Neural cell (in vitro differentiated cells): ENCODE measurements around the gene VGLL2.

ENCODE experiments used
- CTCF ChIP-seq: fragments of 450-650 bp; IDR thresholded peaks from 2 replicates; pipeline ENCODE4 v1.5.1; 2014; ENCODE audit warnings: antibody characterized with exemption, mild to moderate bottlenecking, moderate library complexity; ENCODE audit not compliant: poor library complexity, severe bottlenecking
- EP300 ChIP-seq: fragments of 450-650 bp; conservative IDR thresholded peaks from 2 replicates; pipeline ENCODE4 v1.6.1; 2014; ENCODE audit warnings: antibody characterized with exemption, mild to moderate bottlenecking, moderate library complexity; ENCODE audit not compliant: poor library complexity, severe bottlenecking
- EZH2 ChIP-seq: fragments of 200-600, 300-800 bp; shearing (Covaris generic), sonication (generic); IDR thresholded peaks from 2 replicates; pipeline ENCODE4 v1.6.1; 2014; ENCODE audit warnings: antibody characterized with exemption, low read length, borderline replicate concordance, mild to moderate bottlenecking; ENCODE audit not compliant: insufficient read depth, poor library complexity, severe bottlenecking
- MXI1 ChIP-seq: fragments of 450-650 bp; conservative IDR thresholded peaks from 2 replicates; pipeline ENCODE4 v1.6.1; 2014; ENCODE audit warnings: antibody characterized with exemption, mild to moderate bottlenecking; ENCODE audit not compliant: poor library complexity, severe bottlenecking
- POLR2AphosphoS5 ChIP-seq: IDR thresholded peaks from 2 replicates; pipeline ENCODE4 v1.6.1; 2012
- RAD21 ChIP-seq: fragments of 450-650 bp; conservative IDR thresholded peaks from 2 replicates; pipeline ENCODE4 v1.6.1; 2014; ENCODE audit warnings: antibody characterized with exemption, mild to moderate bottlenecking, moderate library complexity
- SMC3 ChIP-seq: fragments of 450-650 bp; conservative IDR thresholded peaks from 2 replicates; pipeline ENCODE4 v1.6.1; 2014; ENCODE audit warnings: antibody characterized with exemption, mild to moderate bottlenecking, moderate library complexity; ENCODE audit not compliant: poor library complexity
- TAF1 ChIP-seq: IDR thresholded peaks from 2 replicates; pipeline ENCODE4 v1.6.1; 2012; ENCODE audit warnings: low read depth
- TF ChIP-seq, protein P1 (sequence below): IDR thresholded peaks from 2 replicates; pipeline ENCODE4 v1.6.1; 2012; ENCODE audit warnings: borderline replicate concordance

DNA sequence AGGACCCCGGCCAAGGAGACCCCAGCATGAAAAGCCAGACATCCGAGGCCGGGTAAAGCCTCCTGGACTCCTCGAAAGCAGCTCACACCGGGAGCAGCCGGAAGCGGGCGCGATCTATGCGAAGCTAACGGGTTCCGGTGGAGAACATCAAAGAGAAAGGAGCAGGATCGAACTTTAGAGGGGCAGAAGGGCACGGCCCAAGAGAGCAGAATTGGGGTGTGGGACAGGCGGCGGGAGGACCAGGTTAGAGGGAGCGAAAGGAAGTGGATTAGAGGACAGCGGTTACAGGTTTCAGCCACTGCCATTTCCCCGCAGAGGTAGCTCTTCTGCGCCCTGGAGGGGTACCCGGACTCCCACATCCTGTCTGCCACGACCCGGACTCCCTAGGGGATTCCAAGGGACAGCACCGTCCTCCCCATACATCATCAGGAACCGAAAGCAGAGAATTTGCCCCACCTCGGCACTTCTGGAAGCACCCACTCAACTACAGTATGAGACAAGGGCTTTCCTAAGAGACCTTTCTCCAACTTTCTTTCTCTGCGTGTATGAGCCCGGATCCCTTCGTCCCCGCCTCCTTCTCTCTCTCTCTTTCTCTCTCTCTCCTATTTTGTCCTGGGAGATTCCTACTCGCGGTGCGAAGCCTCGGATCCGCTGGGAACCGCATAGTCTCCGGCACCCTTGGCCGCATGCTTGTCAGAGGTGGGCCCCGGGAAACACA lies 507 bp upstream of the VGLL2 start:
- no peak for TF ChIP-seq EP300
- TF ChIP-seq CTCF, result no peak
- peak; percentile 95 for TF ChIP-seq POLR2AphosphoS5
- TF ChIP-seq, protein P1, sequence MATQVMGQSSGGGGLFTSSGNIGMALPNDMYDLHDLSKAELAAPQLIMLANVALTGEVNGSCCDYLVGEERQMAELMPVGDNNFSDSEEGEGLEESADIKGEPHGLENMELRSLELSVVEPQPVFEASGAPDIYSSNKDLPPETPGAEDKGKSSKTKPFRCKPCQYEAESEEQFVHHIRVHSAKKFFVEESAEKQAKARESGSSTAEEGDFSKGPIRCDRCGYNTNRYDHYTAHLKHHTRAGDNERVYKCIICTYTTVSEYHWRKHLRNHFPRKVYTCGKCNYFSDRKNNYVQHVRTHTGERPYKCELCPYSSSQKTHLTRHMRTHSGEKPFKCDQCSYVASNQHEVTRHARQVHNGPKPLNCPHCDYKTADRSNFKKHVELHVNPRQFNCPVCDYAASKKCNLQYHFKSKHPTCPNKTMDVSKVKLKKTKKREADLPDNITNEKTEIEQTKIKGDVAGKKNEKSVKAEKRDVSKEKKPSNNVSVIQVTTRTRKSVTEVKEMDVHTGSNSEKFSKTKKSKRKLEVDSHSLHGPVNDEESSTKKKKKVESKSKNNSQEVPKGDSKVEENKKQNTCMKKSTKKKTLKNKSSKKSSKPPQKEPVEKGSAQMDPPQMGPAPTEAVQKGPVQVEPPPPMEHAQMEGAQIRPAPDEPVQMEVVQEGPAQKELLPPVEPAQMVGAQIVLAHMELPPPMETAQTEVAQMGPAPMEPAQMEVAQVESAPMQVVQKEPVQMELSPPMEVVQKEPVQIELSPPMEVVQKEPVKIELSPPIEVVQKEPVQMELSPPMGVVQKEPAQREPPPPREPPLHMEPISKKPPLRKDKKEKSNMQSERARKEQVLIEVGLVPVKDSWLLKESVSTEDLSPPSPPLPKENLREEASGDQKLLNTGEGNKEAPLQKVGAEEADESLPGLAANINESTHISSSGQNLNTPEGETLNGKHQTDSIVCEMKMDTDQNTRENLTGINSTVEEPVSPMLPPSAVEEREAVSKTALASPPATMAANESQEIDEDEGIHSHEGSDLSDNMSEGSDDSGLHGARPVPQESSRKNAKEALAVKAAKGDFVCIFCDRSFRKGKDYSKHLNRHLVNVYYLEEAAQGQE, result no peak
- TF ChIP-seq MXI1, result no peak
- peak; percentile 27 for TF ChIP-seq EZH2
- no peak for TF ChIP-seq RAD21
- TF ChIP-seq TAF1, result no peak
- no peak for TF ChIP-seq SMC3
